ENCODE results near the gene IRS2. TPM values are rescaled to one million over a fixed set of nuclear protein-coding genes. Genes with fewer than 3 reads are reported as not detected.

Gene IRS2
- total RNA-seq, 3 donors from 2014 or later = 25.8 to 38.2 (median 29.5) TPM

DNA sequence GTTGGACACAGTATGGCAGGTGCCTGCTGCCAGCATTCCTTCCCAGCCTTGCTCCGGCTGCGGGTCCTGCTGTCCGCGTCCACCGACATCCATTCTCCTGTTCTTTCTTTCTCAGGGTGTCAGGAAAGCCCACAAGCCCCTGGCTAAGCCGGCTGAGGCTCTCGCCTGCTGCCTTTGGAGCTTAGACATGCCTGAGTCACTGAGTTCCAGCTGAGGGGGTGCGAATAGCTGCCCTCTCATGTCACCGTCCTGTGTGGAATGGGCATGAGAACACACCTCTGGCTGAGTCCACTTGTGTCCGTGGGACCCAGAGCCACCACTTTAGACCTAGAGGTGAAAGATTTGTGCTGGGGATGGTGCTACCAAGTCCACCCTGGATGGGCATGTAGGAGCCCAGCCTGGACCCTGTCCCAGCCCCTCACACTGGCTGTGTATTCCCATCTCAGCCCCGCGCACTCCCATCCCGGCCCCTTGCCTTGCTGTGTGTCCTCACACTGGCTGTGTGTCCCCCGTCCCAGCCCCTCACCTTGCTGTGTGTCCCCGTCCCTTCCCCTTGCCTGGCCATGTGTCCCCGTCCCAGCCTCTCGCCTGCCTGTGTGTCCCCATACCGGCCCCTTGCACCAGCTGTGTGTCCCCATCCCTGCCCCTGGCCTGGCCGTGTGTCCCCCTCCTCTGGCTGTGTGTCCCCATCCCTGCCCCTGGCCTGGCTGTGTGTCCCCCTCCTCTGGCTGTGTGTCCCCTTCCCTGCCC is 24.6 kb upstream of the IRS2 start:
- no peaks in the 10 kb centered on the region for H3K27me3 ChIP-seq
- TF ChIP-seq POLR2A (IDR thresholded peaks at IDR 0.05) (no peak), CTCF (IDR thresholded peaks at IDR 0.05) (no peak), POLR2AphosphoS5 (IDR thresholded peaks at IDR 0.05) (no peak)
- intact Hi-C loops (cut with DNase I; ENCODE audit: low total_unique reads) = no loop called here
- no peak overlapping the region for H3K4me3 ChIP-seq
- no peak for DNase-seq (ENCODE audit: low spot score in 2 of 2)
- no peak overlapping the region for H3K27ac ChIP-seq
- H3K36me3 ChIP-seq = no peaks in the 10 kb centered on the region
- H3K9me3 ChIP-seq = no peaks in the 10 kb centered on the region
- no peaks in the 10 kb centered on the region for H3K4me1 ChIP-seq

GRCh38 chr13:109809216-109809932 is 23.0 kb upstream of the IRS2 start:
- H3K9me3 ChIP-seq = no peaks in the 10 kb centered on the region
- no peak for DNase-seq (ENCODE audit: low spot score in 2 of 2)
- no peaks in the 10 kb centered on the region for H3K4me1 ChIP-seq
- H3K27me3 ChIP-seq = no peaks in the 10 kb centered on the region
- intact Hi-C loops (cut with DNase I; ENCODE audit: low total_unique reads) = no loop called here
- H3K36me3 ChIP-seq = no peaks in the 10 kb centered on the region
- no peak overlapping the region for H3K27ac ChIP-seq
- no peak overlapping the region for H3K4me3 ChIP-seq
- no peak for TF ChIP-seq CTCF (IDR thresholded peaks at IDR 0.05)
- no peak for TF ChIP-seq POLR2A (IDR thresholded peaks at IDR 0.05)

- intact Hi-C loops (cut with DNase I; ENCODE audit: low total_unique reads) = no loop called here
- Histone ChIP-seq H3K4me1 (no peaks in the 10 kb centered on the region), H3K4me3 (no peak overlapping the region), H3K27ac (no peak overlapping the region), H3K27me3 (no peaks in the 10 kb centered on the region), H3K36me3 (no peaks in the 10 kb centered on the region), H3K9me3 (no peaks in the 10 kb centered on the region)
- TF ChIP-seq CTCF (IDR thresholded peaks at IDR 0.05) (no peak), POLR2AphosphoS5 (IDR thresholded peaks at IDR 0.05) (no peak), POLR2A (IDR thresholded peaks at IDR 0.05) (no peak)
- DNase-seq (ENCODE audit: low spot score in 2 of 2) = no peak
Observed at GRCh38 chr13:109807345-109807744, 21.0 kb upstream of the IRS2 start.

DNA sequence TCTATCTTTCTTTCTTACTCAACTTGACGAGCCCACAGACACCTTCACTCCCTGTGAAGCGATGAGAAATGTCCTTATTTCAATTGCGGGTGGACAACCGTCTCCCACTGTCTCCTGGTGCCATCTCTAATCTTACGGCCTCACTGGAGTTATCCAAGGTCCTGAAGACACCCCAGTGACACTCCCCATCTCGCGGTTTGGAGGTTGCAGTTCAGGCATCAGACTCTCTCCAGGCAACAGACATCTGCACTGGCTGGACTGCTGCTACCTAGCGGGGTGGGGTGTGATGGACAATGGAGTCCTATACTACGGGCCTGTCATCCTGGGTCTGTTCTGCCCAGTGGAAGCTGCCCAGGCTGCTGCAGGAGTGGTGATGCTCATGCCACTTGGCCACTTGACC is 18.3 kb upstream of the IRS2 start:
- H3K36me3 ChIP-seq = no peaks in the 10 kb centered on the region
- H3K9me3 ChIP-seq = no peaks in the 10 kb centered on the region
- intact Hi-C loops (cut with DNase I; ENCODE audit: low total_unique reads) = no loop called here
- no peak overlapping the region for H3K4me3 ChIP-seq
- DNase-seq (ENCODE audit: low spot score in 2 of 2) = no peak
- no peaks in the 10 kb centered on the region for H3K27me3 ChIP-seq
- TF ChIP-seq CTCF (IDR thresholded peaks at IDR 0.05) = no peak
- TF ChIP-seq POLR2AphosphoS5 (IDR thresholded peaks at IDR 0.05) = no peak
- no peak for TF ChIP-seq POLR2A (IDR thresholded peaks at IDR 0.05)
- H3K4me1 ChIP-seq = no peaks in the 10 kb centered on the region
- H3K27ac ChIP-seq = no peak overlapping the region

DNA sequence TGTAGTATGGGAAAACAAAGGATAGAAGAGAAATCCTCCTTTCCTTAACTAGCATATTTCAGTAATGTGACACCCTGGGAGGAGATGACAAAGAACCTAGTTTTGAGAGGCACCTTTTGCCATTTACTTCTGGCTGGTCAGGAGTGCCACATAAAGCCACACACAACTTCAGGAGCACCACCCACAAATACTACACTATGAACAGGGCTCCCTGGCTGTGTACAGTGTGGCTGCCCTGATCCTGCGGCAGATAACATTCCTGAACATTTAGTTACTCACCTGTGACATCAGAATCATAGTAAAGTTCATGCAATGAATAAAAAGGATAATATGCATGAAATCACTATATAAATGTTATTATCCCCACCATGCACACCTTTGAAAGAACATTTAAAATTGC is 17.4 kb upstream of the IRS2 start:
- DNase-seq (ENCODE audit: low spot score in 2 of 2) = no peak
- Histone ChIP-seq H3K4me3 (no peak overlapping the region), H3K4me1 (no peaks in the 10 kb centered on the region), H3K9me3 (no peaks in the 10 kb centered on the region), H3K27me3 (no peaks in the 10 kb centered on the region), H3K36me3 (no peaks in the 10 kb centered on the region), H3K27ac (no peak overlapping the region)
- TF ChIP-seq CTCF (IDR thresholded peaks at IDR 0.05) (no peak), POLR2A (IDR thresholded peaks at IDR 0.05) (no peak), POLR2AphosphoS5 (IDR thresholded peaks at IDR 0.05) (no peak)
- intact Hi-C loops (cut with DNase I; ENCODE audit: low total_unique reads) = no loop called here

All from breast epithelium (tissue), 4 donors.